Activated CD8-positive, alpha-beta T cell treated with anti-CD3 and anti-CD28 coated beads for 36 hours (primary cell): Measurements from ENCODE around the gene CNTNAP1. TPM values are rescaled to one million over a fixed set of nuclear protein-coding genes. Genes with fewer than 3 reads are reported as not detected.

ENCODE experiments used
- ATAC-seq: fragments of 200-7000 bp; cut with Tn5 transposase; one replicate; pipeline ENCODE4 v1.10.0; 2021; ENCODE audit warnings: mild to moderate bottlenecking, moderate library complexity
- CTCF ChIA-PET: fragments of 350-600 bp; sonication (Branson Sonifier 250); formaldehyde crosslinking; loops from one replicate; lab custom pipeline; 2021; ENCODE audit warnings: antibody characterized with exemption; lab: Charles Lee
- POLR2A ChIA-PET: fragments of 350-600 bp; sonication (Branson Sonifier 250); formaldehyde crosslinking; loops from one replicate; lab custom pipeline; 2021; ENCODE audit warnings: antibody characterized with exemption; lab: Charles Lee
- DNase-seq: peaks from one replicate; pipeline ENCODE4 v3.0.0-alpha.2; 2020
- H3K27ac Mint-ChIP-seq: one replicate; pipeline ENCODE4 v1.8.0; 2021; ENCODE audit warnings: mild to moderate bottlenecking, mixed read lengths
- H3K27me3 Mint-ChIP-seq: one replicate; pipeline ENCODE4 v1.8.0; 2021; ENCODE audit warnings: mixed read lengths
- H3K36me3 Mint-ChIP-seq: one replicate; pipeline ENCODE4 v1.8.0; 2021; ENCODE audit warnings: low read depth, mixed read lengths
- H3K4me1 Mint-ChIP-seq: one replicate; pipeline ENCODE4 v1.8.0; 2021; ENCODE audit warnings: low read depth, mixed read lengths
- H3K4me3 Mint-ChIP-seq: one replicate; pipeline ENCODE4 v1.8.0; 2021; ENCODE audit warnings: mild to moderate bottlenecking, moderate library complexity, mixed read lengths
- H3K9me3 Mint-ChIP-seq: one replicate; pipeline ENCODE4 v1.8.0; 2021; ENCODE audit warnings: mixed read lengths
- CTCF ChIP-seq: fragments of 200-600 bp; IDR thresholded peaks from one replicate; pipeline ENCODE4 v1.8.0; 2022; ENCODE audit warnings: antibody characterized with exemption, mild to moderate bottlenecking
- intact Hi-C: fragments of 100-400 bp; cut with micrococcal nuclease; formaldehyde crosslinking; loops from one replicate; pipeline ENCODE4 v1.10.0; 2022
- total RNA-seq, 2 experiments: library from RNA; stranded (reverse); gene quantifications; one replicate each; pipeline ENCODE4 v1.2.3, GENCODE V29; 2021

CNTNAP1 gene
- total RNA-seq, 2 experiments from 2014 or later = 0.13 to 0.25 TPM

GRCh38 chr17:42698736-42699414 lies 16.5 kb downstream of the CNTNAP1 start:
- ChIA-PET CTCF (interaction anchor here (1.4 to 2.4 kb wide), 2 partner anchors 18 to 65 kb away, joined by 4 to 9 read pairs; no protein-coding TSS in a partner anchor), POLR2A (interaction anchor here (2.0 kb wide), 1 partner anchor 15 kb away, joined by 5 read pairs; no protein-coding TSS in a partner anchor)
- no peaks in the 10 kb centered on the region for H3K9me3 Mint-ChIP-seq

GRCh38 chr17:42699415-42699740 lies 17.0 kb downstream of the CNTNAP1 start:
- peaks cover under 1% of the 10 kb centered on the region for H3K4me1 Mint-ChIP-seq
- no peak overlapping the region for H3K4me3 Mint-ChIP-seq
- DNase-seq = no peak
- ATAC-seq = no peak
- ChIA-PET POLR2A (interaction anchor here (2.0 kb wide), 1 partner anchor 16 kb away, joined by 5 read pairs; no protein-coding TSS in a partner anchor), CTCF (interaction anchor here (1.4 kb wide), 1 partner anchor 64 kb away, joined by 4 read pairs; no protein-coding TSS in a partner anchor)
- H3K36me3 Mint-ChIP-seq = peaks cover 33% of the 10 kb centered on the region
- intact Hi-C loops = no loop called here
- H3K27me3 Mint-ChIP-seq = no peaks in the 10 kb centered on the region
- no peak overlapping the region for H3K27ac Mint-ChIP-seq
- no peaks in the 10 kb centered on the region for H3K9me3 Mint-ChIP-seq
- no peak for TF ChIP-seq CTCF

More at GRCh38 chr17:42698736-42699414, 16.5 kb downstream of the CNTNAP1 start:
- no peak for TF ChIP-seq CTCF
- no peak overlapping the region for H3K4me3 Mint-ChIP-seq
- intact Hi-C loops = no loop called here
- no peaks in the 10 kb centered on the region for H3K4me1 Mint-ChIP-seq
- H3K36me3 Mint-ChIP-seq = peaks cover 29% of the 10 kb centered on the region
- no peak for DNase-seq
- no peak for ATAC-seq
- H3K27me3 Mint-ChIP-seq = no peaks in the 10 kb centered on the region
- H3K27ac Mint-ChIP-seq = no peak overlapping the region

- intact Hi-C loops = no loop called here
- ChIA-PET CTCF (no interaction called here), POLR2A (interaction anchor here (2.0 kb wide), 1 partner anchor 17 kb away, joined by 5 read pairs; no protein-coding TSS in a partner anchor)
- Mint-ChIP-seq H3K27me3 (no peaks in the 10 kb centered on the region), H3K36me3 (peaks cover 39% of the 10 kb centered on the region), H3K27ac (no peak overlapping the region), H3K4me1 (peaks cover 10% of the 10 kb centered on the region), H3K4me3 (no peak overlapping the region), H3K9me3 (no peaks in the 10 kb centered on the region)
- ATAC-seq (no peak), DNase-seq (no peak)
- no peak for TF ChIP-seq CTCF
These were observed 18.4 kb downstream of the CNTNAP1 start for GRCh38 chr17:42700586-42701289.

- Mint-ChIP-seq H3K27me3 (no peaks in the 10 kb centered on the region), H3K4me1 (peaks cover 14% of the 10 kb centered on the region), H3K36me3 (peaks cover 44% of the 10 kb centered on the region), H3K27ac (no peak overlapping the region), H3K9me3 (no peaks in the 10 kb centered on the region), H3K4me3 (no peak overlapping the region)
- ChIA-PET POLR2A (no interaction called here), CTCF (interaction anchor here (1.0 kb wide), 1 partner anchor 23 kb away, joined by 3 read pairs; no protein-coding TSS in a partner anchor)
- ATAC-seq = no peak
- intact Hi-C loops = no loop called here
- TF ChIP-seq CTCF = no peak
- DNase-seq = no peak
These were observed 20.1 kb downstream of the CNTNAP1 start for GRCh38 chr17:42702446-42702845.

- intact Hi-C loops = no loop called here
- peaks cover 59% of the 10 kb centered on the region for H3K36me3 Mint-ChIP-seq
- DNase-seq = no peak
- CTCF ChIA-PET = interaction anchor here (0.6 kb wide), 1 partner anchor 126 kb away, joined by 3 read pairs; no protein-coding TSS in a partner anchor
- ATAC-seq = no peak
- H3K4me1 Mint-ChIP-seq = peaks cover 20% of the 10 kb centered on the region
- H3K27me3 Mint-ChIP-seq = no peaks in the 10 kb centered on the region
- H3K27ac Mint-ChIP-seq = no peak overlapping the region
- no peaks in the 10 kb centered on the region for H3K9me3 Mint-ChIP-seq
- TF ChIP-seq CTCF = no peak
- H3K4me3 Mint-ChIP-seq = no peak overlapping the region
- POLR2A ChIA-PET = interaction anchor here (0.6 to 1.2 kb wide), 5 partner anchors 20 to 76 kb away, joined by 3 to 5 read pairs (median 3); partner anchors contain the start of gene PLEKHH3
These were observed 22.1 kb downstream of the CNTNAP1 start for GRCh38 chr17:42704490-42704836.
